GM12891 (cell line): ENCODE measurements around the gene MRPS22.

Experiments used
- DNase-seq: peaks from one replicate; pipeline ENCODE4 v3.0.0; 2011; ENCODE audit warnings: low spot score; ENCODE audit not compliant: insufficient read length
- FAIRE-seq: peaks from 2 replicates; lab custom pipeline; 2011; peaks lifted over from hg19 to GRCh38; lab: Jason Lieb, UNC
- PAX5 ChIP-seq: IDR thresholded peaks from 2 replicates; pipeline ENCODE4 v1.6.1; 2011; ENCODE audit warnings: low read length, moderate library complexity, mild to moderate bottlenecking; ENCODE audit not compliant: insufficient read depth, severe bottlenecking
- POLR2A ChIP-seq: IDR thresholded peaks from 2 replicates; pipeline ENCODE4 v1.6.1; 2011; ENCODE audit warnings: low read depth, low read length, control low read depth
- POLR2AphosphoS5 ChIP-seq: IDR thresholded peaks from 2 replicates; pipeline ENCODE4 v1.6.1; 2011; ENCODE audit warnings: low read depth, low read length, control low read depth
- POU2F2 ChIP-seq: IDR thresholded peaks from 2 replicates; pipeline ENCODE4 v1.6.1; 2011; ENCODE audit warnings: low read depth, mild to moderate bottlenecking, control low read depth, low read length, moderate library complexity
- SPI1 ChIP-seq: IDR thresholded peaks from 2 replicates; pipeline ENCODE4 v1.6.1; 2011; ENCODE audit warnings: low read depth, low read length, control low read depth
- TAF1 ChIP-seq: IDR thresholded peaks from 2 replicates; pipeline ENCODE4 v1.6.1; 2011; ENCODE audit warnings: low read depth, low read length, control low read depth

MRPS22 gene

DNA sequence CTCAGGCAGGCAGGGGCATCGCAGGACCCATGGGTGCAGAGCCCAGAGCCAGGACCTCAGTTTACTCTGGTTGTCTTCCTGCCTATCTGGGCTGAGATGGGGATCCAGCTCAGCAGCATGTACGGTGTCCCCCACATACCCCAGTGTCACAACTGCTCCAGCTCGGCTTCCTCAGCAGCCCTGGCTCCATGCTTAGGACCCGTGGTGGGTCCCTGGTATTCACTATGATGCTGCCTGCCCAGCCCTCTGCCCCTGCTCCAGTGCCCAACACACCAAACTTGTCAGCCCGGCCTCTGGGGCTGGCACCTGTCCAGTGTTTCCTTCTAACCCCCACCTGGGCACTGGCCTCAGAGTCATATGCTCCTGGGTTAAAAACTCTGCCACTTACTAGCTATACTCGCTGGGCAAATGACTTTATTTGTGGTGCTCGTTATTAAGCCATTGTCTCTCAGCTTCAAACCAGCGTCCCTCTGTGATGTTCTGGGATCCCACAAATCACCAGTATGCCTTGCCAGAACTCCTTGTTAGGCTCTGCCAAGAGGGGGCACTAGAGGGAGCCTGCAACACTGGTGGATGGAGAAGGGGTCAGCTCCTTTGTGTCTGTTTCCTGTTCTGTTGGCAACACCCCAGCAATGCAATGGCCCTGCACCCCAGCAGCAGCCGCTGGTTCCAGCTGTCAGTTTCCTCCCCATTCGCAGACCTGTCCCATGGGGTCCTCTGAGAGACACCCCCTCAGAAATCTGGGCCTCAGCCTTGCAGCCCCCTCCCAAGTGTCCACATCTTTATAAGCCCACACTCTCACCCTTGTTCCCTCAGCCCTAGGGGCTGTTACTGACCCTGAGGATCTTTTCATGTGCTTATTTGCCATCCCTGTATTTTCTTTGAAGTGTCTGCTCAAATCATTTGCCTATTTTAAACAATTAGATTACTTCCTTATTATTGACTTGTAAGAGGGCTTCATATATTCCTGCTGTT is 24.1 kb upstream of the MRPS22 start:
- FAIRE-seq = no peak
- TF ChIP-seq POU2F2 (no peak), SPI1 (no peak), POLR2AphosphoS5 (no peak), TAF1 (no peak), POLR2A (no peak), PAX5 (no peak)
- DNase-seq = no peak

DNA sequence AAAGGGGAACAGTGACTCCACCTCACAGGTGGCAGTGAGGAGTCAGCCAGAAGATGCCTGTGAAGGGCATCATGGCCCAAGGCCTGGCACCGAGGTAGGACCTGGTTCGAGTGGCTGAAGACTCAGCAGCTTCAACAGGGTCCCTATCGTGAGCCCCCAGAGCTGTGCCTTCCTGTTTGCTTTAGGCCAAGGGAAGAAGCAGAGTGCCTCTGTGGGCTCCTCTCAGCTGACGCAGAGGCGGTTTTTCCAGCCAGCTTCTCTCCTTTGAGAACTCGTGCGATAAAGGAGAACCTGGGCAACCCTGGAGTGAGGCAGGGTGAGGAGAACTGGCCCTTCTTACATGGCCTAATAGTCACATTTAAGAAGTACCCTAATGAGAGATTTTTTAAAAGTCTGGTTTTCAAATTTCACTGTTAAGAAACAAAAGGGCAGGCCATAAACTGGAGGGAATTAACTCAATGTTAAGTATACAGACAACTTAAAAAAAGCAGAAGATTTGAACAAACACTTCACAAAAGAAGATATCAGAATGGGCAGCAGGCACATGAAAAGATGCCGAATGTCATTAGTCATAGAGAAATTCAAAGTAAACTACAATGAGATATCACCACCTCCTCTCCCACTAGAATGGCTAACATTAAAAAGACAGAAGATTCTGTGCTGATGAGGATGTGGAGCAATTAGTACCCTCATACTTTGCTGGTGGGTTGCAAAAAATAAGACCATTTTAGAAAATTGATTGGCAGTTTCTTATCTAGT is 23.1 kb upstream of the MRPS22 start:
- FAIRE-seq = no peak
- no peak for DNase-seq
- TF ChIP-seq POLR2A (no peak), TAF1 (no peak), PAX5 (no peak), POU2F2 (no peak), POLR2AphosphoS5 (no peak), SPI1 (no peak)

DNA sequence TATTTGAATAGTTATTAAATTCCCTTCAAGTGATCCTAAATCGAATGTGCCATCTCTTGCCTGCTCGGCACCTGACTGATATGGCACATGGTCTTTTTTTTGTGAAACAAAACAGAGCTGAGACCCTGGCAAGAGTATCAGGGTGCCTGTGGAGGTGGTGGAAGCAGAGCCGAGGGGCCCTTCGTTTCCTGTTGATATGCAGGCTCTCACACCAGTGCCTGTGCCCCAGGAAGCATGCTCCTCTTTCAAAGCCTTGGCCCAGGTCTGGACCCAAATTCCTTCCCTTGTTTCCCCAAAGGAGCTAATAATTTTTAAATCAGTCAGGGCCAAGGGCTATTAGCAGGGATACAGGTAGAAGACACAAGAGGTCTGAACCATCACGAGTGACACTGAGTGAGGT is 21.5 kb upstream of the MRPS22 start:
- DNase-seq (no peak), FAIRE-seq (no peak)
- TF ChIP-seq SPI1 = no peak
- TF ChIP-seq POLR2AphosphoS5 = no peak
- TF ChIP-seq POU2F2 = no peak
- no peak for TF ChIP-seq PAX5
- no peak for TF ChIP-seq POLR2A

DNA sequence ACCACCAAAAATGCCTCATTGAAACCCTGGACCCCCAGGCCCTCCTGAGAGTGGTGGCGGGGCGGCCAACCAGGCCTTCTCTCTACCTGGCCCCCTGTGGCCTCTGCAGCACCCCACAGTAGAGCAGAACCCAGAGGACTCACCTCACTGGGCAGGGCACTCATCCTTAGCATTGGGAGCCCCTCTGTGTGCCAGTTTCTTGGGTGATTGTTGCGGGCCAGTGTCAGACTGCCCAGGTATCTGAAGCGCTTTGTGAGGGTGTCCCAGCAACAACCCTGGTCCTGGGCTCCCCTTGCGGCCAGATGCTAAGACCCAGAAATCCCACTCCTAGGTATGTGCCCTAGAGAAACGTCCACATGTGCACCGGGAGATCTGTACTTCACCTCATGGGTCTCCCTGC is 20.7 kb upstream of the MRPS22 start:
- no peak for FAIRE-seq
- TF ChIP-seq POLR2AphosphoS5 = no peak
- TF ChIP-seq SPI1 = no peak
- TF ChIP-seq PAX5 = no peak
- TF ChIP-seq POU2F2 = no peak
- no peak for TF ChIP-seq TAF1
- no peak for TF ChIP-seq POLR2A
- DNase-seq = no peak

DNA sequence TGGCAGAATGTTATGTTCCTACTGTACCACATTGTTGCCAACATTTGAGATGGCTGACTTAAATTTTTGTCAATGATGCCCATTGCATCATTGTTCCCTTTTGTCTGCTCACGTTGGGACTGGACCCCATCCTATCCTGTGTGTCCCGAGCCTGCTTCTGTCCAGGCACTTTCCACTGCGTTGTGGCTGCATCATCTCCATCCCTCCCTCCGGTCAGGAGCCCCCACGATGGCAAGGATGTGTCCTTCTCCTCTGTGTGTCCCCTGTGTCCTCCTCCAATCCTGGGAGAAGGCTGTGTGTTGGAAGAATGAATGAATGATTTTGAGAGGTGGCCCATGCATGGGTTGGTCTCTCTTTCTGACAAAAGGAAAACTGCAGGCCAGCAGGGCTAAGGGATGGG is 19.4 kb upstream of the MRPS22 start:
- FAIRE-seq (no peak), DNase-seq (no peak)

DNA sequence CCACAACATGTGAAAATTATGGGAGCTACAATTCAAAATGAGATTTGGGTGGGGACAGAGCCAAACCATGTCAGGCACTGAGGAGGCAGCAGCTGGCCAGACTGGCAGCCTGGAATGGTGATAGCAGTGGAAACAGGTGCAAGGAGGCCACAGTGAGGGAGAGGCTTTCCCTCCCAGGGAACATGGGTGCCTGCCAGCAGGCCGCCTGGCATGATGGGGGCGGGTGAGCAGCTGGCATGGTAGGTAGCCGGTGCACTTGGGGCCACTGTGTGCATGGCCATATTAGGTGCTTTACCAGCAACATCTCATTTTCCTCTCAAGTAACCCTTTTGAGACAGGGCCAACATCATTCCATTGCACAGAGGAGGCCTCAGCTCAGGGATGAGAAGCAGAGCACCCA is 18.3 kb upstream of the MRPS22 start:
- no peak for DNase-seq
- TF ChIP-seq POLR2AphosphoS5 (no peak), POU2F2 (no peak), SPI1 (no peak), TAF1 (no peak), PAX5 (no peak), POLR2A (no peak)
- FAIRE-seq = no peak

More for the DNA sequence above, 19.4 kb upstream of the MRPS22 start:
- no peak for TF ChIP-seq POU2F2
- TF ChIP-seq TAF1 = no peak

DNA sequence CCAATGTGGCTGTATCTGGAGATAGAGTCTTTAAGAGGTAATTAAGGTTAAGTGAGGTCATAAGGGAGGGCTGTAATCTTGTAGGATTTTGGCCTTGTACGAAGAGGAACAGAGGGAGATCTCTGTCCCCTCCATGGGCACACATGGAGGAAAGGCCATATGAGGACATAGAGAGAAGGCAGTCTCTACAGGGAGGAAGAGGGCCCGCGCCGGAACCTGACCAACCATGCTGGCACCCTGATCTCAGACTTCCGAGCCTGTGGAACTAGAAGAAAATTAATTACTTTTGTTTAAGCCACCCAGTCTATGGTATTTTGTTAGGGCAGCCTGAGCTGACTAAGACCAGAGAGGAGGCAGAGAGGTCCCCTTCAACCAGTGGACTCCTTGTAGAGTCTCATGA is 17.7 kb upstream of the MRPS22 start:
- FAIRE-seq = no peak
- no peak for TF ChIP-seq POLR2AphosphoS5
- no peak for TF ChIP-seq TAF1
- no peak for TF ChIP-seq PAX5
- no peak for TF ChIP-seq POU2F2
- no peak for TF ChIP-seq SPI1
- no peak for TF ChIP-seq POLR2A
- no peak for DNase-seq

DNA sequence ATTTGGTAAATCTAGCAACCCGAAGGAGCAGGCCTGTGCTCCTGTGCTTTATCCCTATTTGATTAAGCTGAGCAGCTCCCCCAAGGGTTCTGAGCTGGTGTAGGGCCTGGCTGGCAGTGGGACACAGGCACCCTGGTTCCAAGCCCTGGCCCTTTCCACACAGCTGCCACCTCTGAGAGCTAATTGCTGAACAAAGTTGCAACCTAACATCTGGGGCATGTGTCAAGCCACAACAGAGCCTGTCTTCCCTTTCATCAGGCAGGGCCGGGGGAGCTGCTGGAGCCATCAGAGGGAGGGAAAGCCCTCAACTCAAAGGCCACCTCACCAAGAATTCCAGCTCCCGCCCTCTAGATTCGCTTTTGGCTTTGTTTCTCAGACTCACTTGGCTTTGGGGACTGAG is 17.1 kb upstream of the MRPS22 start:
- DNase-seq (no peak), FAIRE-seq (no peak)

DNA sequence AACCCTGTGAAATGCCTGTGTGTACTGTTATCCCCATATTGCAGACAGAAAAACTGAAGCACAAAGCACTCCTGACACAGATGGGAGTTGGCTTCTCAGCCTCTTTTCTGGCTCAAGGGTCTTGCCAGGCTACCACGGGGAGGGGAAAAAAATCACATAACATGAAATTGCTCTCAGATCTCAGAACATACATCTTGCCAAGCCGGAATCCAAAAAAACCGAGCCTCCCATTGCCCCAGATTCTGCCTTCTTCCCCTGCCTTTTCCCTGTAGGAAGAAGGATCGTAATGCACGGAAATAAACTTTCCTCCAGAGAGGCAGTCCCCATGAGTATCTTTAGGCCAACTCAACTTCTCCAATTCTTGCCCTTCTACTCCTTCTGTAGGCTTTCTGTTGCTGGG is 16.6 kb upstream of the MRPS22 start:
- TF ChIP-seq POU2F2 (no peak), PAX5 (no peak), POLR2A (no peak), SPI1 (no peak), POLR2AphosphoS5 (no peak), TAF1 (no peak)
- FAIRE-seq = no peak
- DNase-seq = no peak

More for the DNA sequence above, 17.1 kb upstream of the MRPS22 start:
- TF ChIP-seq POLR2AphosphoS5 (no peak), POU2F2 (no peak), PAX5 (no peak), SPI1 (no peak), POLR2A (no peak), TAF1 (no peak)

DNA sequence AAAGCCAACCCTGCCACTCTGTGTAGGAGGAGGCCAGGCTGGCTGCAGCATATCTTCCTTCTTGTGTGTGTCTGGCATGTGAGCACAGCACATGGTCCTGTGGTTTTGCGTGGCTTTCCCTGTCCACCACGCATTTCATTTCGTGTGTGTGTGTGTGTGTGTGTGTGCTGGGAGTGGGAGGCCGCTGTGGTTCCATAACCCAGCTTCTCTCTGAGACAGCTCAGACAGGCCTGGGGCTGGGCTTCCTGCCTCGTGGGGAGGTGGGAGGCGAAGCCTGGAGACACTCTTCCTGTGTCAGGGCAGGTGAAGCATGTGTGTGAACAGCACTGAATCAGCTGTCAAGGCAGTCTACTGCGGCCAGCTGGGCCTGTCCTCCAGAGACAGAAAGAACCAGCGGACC is 16.0 kb upstream of the MRPS22 start:
- no peak for TF ChIP-seq TAF1
- TF ChIP-seq PAX5 = no peak
- no peak for TF ChIP-seq POU2F2
- no peak for TF ChIP-seq POLR2AphosphoS5
- no peak for TF ChIP-seq SPI1
- no peak for TF ChIP-seq POLR2A
- FAIRE-seq (no peak), DNase-seq (no peak)
